Epithelial cell of prostate (primary cell): Measurements from ENCODE around the gene CRTC1.
"Not testable (repeated sequence)": the region's sequence is repeated elsewhere in the genome, so short reads cannot be mapped to it uniquely, and the experiment has no call there.

ENCODE experiments used
- DNase-seq: peaks from one replicate; pipeline ENCODE4 v3.0.0-alpha.2; 2011; ENCODE audit warnings: low read depth, low spot score
- H3K27ac ChIP-seq: fragments of 450-650 bp; 2 replicates; pipeline ENCODE4 v1.5.1; 2017; ENCODE audit warnings: mild to moderate bottlenecking

The CRTC1 gene

DNA sequence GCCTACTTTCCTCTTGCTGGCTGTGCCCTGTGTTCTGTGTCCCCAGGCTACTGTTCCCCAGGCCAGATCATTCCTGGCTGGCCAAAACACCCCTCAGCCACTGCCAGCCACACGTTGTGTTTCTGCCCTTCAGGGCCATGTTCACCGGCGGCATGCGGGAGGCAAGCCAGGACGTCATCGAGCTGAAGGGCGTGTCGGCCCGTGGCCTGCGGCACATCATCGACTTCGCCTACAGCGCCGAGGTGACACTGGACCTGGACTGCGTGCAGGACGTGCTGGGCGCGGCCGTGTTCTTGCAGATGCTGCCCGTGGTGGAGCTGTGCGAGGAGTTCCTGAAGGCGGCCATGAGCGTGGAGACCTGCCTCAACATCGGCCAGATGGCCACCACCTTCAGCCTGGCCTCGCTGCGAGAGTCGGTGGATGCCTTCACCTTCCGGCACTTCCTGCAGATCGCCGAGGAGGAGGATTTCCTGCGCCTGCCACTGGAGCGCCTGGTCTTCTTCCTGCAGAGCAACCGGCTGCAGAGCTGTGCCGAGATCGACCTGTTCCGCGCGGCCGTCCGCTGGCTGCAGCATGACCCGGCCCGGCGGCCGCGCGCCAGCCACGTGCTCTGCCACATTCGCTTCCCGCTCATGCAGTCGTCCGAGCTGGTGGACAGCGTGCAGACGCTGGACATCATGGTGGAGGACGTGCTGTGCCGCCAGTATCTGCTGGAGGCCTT is 15.8 kb upstream of the CRTC1 start:
- no peak for DNase-seq

DNA sequence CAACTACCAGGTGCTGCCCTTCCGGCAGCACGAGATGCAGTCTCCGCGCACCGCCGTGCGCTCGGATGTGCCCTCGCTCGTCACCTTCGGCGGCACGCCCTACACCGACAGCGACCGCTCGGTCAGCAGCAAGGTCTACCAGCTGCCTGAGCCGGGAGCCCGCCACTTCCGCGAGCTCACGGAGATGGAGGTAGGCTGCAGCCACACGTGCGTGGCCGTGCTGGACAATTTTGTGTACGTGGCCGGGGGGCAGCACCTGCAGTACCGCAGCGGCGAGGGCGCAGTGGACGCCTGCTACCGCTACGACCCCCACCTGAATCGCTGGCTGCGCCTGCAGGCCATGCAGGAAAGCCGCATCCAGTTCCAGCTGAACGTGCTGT is 15.2 kb upstream of the CRTC1 start:
- no peak overlapping the region for H3K27ac ChIP-seq
- no peak for DNase-seq

More for the DNA sequence above, 15.8 kb upstream of the CRTC1 start:
- no peak overlapping the region for H3K27ac ChIP-seq

DNA sequence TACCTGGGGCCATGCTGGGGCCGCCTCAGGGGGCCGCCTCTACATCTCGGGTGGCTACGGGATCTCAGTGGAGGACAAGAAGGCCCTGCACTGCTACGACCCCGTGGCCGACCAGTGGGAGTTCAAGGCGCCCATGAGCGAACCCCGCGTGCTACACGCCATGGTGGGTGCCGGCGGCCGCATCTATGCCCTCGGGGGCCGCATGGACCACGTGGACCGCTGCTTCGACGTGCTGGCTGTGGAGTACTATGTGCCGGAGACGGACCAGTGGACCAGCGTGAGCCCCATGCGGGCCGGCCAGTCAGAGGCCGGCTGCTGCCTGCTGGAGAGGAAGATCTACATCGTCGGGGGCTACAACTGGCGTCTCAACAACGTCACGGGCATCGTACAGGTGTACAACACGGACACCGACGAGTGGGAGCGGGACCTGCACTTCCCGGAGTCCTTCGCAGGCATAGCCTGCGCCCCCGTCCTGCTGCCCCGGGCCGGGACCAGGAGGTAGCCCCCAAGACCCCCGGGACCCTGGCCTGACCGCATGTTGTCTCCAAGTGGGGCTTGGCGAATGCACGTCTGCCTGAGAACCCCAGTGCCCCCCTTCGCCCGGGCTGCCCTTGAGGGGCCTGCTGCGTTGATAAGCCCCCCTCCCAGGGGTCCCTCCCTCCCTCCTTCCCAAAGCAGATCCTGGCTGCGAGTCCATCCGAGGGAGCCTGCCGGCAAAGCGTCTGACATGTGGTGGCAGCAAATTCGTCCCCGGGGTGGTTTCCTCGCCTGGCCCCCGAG is 14.5 kb upstream of the CRTC1 start:
- H3K27ac ChIP-seq = no peak overlapping the region
- no peak for DNase-seq

DNA sequence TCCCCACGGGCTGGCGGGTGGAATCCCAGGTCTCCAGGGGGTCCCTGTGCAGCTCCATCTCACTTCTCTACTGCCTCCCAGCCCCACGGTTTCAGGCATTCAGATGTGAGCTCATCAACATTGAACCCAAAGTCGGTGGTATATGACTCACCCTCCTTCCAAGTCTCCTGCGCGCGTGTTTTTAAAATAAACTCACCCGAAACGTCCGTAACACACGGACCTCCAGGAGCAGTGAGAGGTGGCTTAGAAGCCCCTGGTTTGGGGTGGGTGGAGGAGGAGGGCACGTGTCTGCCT is 14.0 kb upstream of the CRTC1 start:
- DNase-seq = no peak
- no peak overlapping the region for H3K27ac ChIP-seq

DNA sequence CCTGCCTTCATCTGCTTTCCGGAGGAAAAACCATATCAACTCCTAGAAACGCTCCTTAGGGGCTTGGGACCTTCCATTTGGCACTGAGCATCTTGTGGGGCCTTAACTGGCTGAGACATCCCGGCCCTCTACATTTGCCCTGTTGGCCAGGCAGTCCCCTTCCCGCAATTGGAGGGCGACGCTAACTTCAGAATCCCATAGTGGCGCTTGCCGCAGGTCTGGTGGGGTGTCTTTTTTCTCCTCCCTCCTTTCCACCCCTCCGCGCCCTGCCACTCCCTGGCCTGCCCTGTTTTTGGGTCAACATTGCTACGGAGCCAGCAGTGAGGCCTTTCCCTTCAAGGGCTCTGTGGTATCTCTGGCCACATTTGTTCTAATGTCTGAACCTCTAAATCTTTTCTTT is 13.6 kb upstream of the CRTC1 start:
- no peak overlapping the region for H3K27ac ChIP-seq
- no peak for DNase-seq

DNA sequence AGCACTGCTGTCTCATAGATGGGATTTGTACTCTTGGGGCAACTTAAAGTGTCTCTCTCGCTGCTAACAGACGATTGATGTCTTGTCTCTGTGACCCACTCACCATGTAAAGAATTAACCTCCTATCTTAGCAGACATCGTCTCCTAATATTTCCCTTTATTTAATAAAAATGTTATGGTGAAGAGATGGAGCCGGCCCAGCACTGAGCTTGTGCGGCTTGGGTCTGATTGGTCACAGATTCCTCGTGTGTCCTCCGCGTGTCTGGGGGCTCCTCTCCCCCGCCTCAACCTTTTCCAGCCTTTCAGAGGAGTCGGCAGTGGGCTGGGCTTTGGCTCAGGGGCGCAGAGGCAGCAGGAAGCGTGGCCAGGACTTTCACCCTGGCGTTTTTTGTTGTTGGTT is 13.2 kb upstream of the CRTC1 start:
- H3K27ac ChIP-seq = no peak overlapping the region
- DNase-seq = no peak

DNA sequence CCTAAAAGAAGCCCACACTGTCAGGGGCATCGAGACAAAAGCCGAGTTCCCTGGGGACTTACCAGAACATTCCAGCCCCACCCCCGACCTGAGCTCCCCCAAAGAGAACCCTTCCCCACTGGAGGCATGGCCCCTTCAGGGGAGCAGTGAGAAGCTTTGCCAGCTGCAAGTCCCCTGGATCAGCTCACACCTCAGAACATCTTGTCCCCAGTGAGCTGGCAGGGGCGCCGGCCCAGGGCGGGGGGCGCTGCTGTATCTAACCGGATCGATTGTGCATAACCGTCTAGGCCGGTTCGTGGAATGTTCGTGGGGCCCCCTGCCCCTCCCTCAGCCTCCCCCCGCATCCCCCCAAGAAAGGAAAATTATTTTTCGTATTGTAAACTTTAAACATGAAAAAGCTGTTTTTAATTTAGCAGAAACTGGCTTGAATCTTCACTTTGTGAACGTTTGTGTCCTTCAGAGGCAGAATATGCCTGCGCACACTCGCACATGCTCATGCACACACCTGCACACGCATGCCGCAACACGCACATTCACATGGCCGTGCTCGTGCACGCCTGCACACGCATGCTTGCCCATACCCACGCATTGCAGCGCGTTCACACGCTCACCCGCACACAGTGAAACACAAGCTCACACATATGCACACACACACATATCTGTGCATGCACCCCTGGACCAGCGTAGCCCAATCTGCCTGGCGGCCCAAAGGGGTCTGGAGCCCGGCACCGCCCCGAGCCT is 12.0 kb upstream of the CRTC1 start:
- no peak overlapping the region for H3K27ac ChIP-seq
- no peak for DNase-seq

DNA sequence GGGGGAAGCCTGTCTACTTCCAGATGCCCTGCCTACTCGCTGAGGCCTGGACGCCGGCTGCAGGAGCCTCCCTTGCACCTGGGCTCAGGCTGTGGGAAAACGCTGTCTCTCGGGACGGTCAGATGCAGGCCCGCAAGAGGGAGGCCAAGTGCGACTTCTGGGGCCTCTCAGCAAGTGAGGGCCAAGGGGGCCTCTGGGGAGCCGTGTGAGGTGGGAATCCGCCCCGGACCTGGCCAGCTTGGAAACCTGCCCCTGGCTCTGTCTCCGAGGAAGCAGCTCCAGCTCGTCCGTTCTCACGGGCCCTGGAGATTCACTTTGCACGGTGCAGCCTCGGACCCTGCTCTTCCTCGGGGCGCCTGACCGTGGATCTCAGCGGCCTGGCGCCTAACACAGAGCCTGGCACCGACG is 11.4 kb upstream of the CRTC1 start:
- no peak overlapping the region for H3K27ac ChIP-seq
- DNase-seq = no peak

DNA sequence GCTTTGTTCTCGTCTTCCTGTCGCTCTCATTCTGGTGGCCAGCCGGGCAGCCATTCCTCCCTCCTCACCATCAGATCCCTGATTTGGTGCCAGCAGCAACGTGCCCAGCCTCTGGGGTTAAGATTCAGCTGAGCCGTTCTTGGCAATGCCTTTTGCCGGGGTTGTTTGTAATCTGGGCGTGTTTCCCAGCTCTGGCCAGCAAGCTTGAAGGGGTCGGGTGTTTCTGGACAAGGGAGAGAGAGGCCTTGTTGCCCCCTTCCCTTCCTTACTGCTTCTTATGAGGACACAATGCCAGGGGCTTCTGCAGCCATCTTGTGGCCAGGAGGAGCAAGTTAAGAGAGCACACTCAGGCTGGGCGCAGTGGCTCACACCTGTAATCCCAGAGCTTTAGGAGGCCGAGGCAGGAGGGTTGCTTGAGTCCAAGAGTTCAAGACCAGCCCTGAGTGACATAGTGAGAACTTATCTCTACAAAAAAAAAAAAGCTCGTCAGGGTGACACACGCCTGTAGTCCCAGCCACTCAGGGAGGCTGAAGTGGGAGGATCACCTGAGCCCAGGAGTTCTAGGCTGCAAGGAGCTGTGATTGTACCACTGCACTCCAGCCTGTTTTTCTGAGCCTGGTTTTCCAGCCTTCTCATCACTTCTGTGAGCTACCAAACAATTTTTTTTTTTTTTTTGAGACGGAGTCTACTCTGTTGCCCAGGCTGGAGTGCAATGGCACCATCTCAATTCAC is 10.7 kb upstream of the CRTC1 start:
- H3K27ac ChIP-seq = no peak overlapping the region
- DNase-seq = no peak

DNA sequence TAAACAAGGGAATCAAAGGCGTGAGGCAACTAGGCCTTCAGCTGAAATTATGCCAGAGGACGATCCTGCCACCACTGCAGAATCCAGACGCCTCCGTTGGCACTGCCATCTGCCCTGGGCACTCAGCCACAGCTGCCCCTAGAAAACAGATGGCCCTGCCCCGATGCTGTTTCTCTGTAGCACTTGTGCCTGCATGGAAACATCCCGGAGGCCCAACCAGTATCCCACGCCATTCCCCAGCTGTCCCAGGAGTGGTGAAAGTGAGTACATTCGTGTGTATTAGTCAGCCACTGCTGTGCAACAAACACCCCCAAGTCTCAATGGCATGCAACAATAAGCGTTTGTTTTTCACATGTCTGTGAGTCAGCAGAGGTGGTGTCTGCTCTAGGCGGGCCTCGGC is 8.9 kb upstream of the CRTC1 start:
- no peak for DNase-seq
- H3K27ac ChIP-seq = no peak overlapping the region

DNA sequence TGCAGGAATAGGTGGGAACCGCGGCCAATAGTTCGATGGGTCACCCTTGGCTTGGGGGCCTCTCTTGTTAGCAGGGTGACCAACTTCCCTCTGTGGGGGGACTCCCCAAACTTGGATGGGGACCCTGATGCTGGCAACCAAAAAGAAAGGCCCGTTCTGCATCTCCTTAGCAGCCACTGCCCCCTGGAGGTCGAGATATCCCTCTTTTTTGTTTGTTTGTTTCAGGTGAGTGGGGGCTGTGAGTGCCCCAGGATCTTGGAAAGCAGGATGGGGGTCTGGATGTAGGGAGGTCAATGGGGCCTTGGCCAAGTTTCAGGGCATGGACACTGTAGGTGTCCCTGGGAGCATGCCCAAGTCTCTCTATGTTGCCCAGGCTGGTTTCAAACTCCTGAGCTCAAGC is 7.7 kb upstream of the CRTC1 start:
- DNase-seq = no peak
- H3K27ac ChIP-seq = no peak overlapping the region

DNA sequence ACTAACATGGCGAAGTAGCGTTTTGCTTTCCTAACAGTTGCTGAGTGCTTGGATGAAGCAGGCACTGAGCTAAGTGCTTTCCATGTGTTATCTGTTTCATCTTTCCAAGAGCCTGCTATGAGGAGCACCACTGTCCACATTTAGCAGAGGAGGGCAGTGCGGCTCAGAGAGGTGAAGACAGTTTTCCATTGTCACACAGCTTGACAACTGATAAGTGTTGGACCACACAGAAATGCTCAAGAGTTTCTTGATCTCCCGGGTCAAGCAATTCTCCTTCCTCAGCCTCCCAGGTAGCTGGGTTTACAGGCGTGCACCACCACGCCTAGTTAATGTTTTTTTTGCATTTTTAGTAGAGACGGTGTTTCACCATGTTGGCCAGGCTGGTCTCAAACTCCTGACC is 6.8 kb upstream of the CRTC1 start:
- no peak for DNase-seq
- H3K27ac ChIP-seq = no peak overlapping the region

DNA sequence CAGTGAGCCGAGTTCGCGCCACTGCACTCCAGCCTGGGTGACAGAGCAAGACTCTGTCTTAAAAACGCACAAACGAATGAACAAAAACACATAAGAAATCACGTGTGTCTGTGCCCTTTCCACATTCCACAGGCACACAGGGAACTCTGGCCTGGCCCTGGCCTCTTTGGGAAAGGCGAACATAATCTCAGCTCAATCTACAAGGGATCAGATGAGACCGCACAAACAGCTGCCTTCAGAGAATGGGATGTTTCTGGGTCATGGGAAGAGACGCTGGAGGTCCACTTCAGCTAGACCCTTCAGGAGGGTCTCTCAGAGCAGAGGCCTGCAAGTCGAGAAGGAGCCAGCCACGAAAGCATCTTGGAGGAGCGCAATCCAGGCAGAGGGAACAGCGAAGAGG is 6.3 kb upstream of the CRTC1 start:
- peak overlapping the region; percentile 43 for H3K27ac ChIP-seq
- no peak for DNase-seq

DNA sequence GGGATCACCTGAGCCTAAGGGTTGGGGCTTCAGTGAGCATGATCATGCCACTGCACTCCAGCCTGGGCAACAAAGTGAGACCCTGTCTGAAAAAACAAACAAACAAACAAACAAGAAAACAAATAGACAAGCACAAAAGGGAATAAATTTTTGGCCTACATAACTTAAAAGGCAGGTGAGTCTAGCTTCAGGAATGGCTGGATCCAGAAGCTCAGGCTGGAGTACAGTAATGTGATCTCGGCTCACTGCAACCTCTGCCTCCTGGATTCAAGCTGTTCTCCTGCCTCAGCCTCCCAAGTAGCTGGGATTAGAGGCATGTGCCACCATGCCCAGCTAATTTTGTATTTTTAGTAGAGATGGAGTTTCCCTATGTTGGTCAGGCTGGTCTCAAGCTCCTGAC is 3.3 kb upstream of the CRTC1 start:
- not testable (repeated sequence) for DNase-seq, H3K27ac ChIP-seq

DNA sequence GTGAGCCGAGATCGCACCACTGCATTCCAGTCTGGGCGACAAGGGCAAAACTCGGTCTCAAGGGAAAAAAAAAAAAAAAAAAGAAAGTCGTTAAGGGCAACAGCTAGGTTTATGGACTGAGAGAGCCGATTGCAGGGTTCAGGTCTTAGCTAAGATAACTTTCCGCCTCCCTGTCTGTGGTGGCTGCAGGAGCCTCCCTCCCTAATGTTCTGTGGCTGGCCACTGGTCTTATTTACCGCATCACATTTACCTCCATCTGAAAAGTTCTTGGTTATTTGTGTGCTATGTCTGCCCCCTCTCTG is 722 bp upstream of the CRTC1 start:
- H3K27ac ChIP-seq = no peak overlapping the region
- DNase-seq = no peak

DNA sequence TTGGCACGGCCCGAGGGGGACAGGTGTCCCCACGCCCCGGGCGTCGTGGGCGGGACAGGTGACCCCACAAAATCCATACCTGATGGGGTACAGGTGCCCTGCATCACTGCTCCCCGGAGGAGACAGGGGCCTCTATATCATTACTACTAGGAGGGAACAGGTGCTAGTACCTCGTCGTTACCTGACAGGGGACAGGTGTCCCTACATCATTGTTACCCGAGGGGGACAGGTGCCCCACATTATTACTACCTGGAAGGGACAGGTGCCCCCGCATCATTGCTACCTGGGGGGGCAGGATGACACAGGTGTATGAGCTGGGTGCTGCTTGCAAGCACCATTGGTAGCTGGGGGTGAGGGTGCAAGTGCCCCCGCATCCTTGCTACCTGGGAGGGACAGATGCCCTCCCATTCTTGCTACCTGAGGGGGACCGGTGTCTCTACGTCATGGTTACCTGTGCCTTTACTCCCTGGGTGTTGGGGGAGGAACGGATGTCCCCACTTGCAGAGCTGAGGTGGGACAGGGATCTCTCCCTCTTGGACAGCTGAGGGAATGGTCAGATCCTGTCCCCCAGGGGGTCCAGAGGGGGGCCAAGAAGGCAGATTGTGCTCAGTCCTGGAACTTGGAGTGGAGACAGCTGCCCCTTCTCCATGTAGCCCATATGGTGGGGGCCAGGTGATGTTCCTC is 620 bp downstream of the CRTC1 start:
- no peak overlapping the region for H3K27ac ChIP-seq
- no peak for DNase-seq

DNA sequence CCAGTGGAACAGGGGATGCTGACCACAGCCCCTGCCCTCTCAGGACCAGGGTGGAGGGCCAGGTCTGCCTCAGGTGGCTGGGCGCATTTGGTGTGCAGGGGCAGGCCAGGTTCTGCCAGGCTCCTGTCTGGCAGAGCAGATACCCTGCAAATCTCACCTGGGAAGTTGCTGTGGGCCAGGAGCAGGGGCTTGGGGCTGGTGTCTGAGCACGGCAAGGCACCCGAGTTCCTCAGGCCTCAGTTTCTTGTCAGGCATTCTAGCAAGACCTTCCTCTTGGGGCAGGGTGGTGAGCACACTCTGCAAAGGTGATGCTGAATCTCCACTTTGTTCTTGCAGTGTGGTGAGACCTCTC is 1.1 kb downstream of the CRTC1 start:
- DNase-seq = no peak
- no peak overlapping the region for H3K27ac ChIP-seq

DNA sequence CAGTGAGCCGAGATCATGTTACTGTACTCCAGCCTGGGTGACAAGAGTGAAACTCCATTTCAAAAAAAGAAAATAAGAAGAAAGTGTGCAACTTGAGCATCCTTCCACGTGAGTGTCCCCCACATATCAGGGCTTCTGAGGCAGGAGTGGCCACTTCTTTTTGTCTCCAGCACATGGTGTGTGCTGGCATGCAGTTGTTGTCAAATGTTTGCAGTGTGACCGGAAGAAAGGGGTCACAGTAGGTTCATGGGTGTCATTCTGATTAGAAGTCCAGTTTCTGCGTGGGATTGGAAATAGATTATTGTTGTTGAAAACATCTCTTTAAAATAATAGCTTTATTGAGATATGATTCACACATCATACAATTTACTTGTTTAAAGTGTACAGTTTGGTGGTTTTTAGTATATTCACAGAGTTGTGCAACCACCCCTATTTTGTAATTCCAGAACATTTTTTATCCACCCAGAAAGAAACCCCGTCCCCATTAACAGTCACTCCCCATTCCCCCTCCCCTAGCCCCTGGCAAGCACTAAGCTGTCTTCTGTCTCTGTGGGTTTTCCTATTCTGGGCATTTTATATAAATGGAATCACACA is 2.2 kb downstream of the CRTC1 start:
- DNase-seq = no peak
- no peak overlapping the region for H3K27ac ChIP-seq

DNA sequence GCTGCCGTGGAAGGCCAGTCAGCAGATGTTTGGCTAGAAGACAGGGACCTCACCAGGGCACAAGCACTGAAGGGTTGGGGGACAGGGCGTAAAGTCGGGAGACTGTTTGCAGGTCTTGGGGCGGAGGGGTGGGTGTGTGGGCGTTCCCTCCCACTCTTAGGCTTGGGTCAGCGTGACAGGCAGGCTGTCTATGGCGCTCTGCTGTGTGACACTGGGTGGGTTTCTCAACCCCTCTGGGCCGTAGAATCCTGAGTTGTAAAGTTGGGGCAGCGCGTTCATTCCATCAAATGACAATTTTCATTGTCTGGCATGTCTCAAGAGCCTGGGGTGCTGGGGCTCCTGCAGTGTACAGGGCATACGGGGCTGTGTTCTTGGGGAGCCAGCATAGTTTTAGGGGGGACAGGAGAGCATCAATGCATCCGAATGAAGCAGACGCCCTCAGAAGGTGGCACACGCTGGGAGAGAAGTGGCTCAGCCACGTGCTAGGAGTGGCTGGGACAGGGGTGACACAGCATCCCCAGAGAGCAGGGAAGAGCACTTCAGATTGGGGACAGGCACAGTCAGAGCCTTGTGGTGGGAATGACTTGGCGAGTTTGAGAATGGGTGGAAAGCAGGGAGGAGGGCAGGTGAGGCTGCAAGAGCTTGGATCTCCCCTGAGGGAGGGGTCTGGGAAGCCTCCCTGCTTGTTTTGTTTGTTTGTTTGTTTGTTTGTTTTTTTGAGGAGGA is 4.4 kb downstream of the CRTC1 start:
- no peak for DNase-seq

DNA sequence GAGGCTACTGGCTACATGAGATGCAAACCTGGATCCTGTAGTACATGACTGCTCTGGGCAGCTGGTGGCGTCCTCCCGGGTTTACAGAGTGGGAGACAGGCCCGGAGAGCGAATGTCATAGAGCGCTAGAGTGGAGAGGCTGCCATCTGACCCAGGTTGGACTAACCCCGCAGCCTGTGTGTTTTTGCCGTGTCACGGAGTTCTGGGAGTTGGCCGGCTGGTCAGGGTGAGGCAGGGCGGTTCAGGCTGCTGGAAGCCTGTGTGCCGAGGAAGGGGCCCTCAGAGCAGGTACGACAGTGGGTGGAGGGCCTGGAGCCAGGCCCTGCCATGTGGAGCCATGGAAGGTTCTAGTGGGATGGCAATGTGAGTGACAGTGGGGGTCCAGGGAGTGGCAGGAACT is 12.5 kb downstream of the CRTC1 start:
- H3K27ac ChIP-seq = no peak overlapping the region
- DNase-seq = no peak

More for the DNA sequence above, 4.4 kb downstream of the CRTC1 start:
- no peak overlapping the region for H3K27ac ChIP-seq
